Transverse colon (tissue), 4 donors: Measurements from ENCODE around the gene CFH.

Source experiments
- CTCF ChIP-seq, 5 experiments: fragments of 200-600 bp in 3 of 5; fragments of 450-650 bp in 2 of 5; sonication (generic) in 3 of 5; IDR thresholded peaks; 1 replicate in 2 of 5; 2 replicates in 3 of 5; pipeline ENCODE4 v1.5.1; 2016 to 2017; ENCODE audit warnings: antibody characterized with exemption in 5 of 5, inconsistent platforms in 3 of 5, mild to moderate bottlenecking in 2 of 5, moderate library complexity in 1 of 5
- EP300 ChIP-seq: sonication (generic); formaldehyde crosslinking; IDR thresholded peaks from one replicate; pipeline ENCODE4 v1.6.1; 2017; ENCODE audit warnings: antibody characterized with exemption, low read depth
- POLR2A ChIP-seq: fragments of 450-650 bp; IDR thresholded peaks from one replicate; pipeline ENCODE4 v1.6.1; 2016; ENCODE audit warnings: antibody characterized with exemption, mild to moderate bottlenecking, moderate library complexity
- POLR2AphosphoS5 ChIP-seq, 3 donors: sonication (generic); formaldehyde crosslinking; IDR thresholded peaks; one replicate each; pipeline ENCODE4 v1.6.1; 2016; ENCODE audit warnings: antibody characterized with exemption in 3 of 3

- no peak for TF ChIP-seq POLR2A
- TF ChIP-seq CTCF (IDR thresholded peaks at IDR 0.05) = no peak
- no peak for TF ChIP-seq EP300
- TF ChIP-seq POLR2AphosphoS5 (IDR thresholded peaks at IDR 0.05) = no peak
Measured at GRCh38 chr1:196684476-196684875, 32.6 kb downstream of the CFH start.
